Esophagus squamous epithelium (tissue), 5 donors: ENCODE measurements around the gene RAB27A. TPM values are rescaled to one million over a fixed set of nuclear protein-coding genes. Genes with fewer than 3 reads are reported as not detected.

Experiments
- DNase-seq: peaks from one replicate; lab custom pipeline; 2025; lab: John Stamatoyannopoulos, UW
- H3K27ac ChIP-seq, 4 donors: fragments of 200-600 bp; sonication (generic); one replicate each; pipeline ENCODE4 v1.5.1; 2016 to 2019; ENCODE audit warnings: mild to moderate bottlenecking in 1 of 4
- H3K27me3 ChIP-seq, 4 donors: fragments of 200-600 bp; sonication (generic); 1 replicate in 3 of 4; 2 replicates in 1 of 4; pipeline versions ENCODE4 v1.5.1 to v1.6.0; 2017 to 2021; ENCODE audit warnings: antibody characterized with exemption in 1 of 4
- H3K36me3 ChIP-seq, 3 donors: fragments of 200-600 bp; sonication (generic); one replicate each; pipeline ENCODE4 v1.5.1; 2016 to 2019
- H3K4me1 ChIP-seq, 3 donors: fragments of 200-600 bp; sonication (generic); one replicate each; pipeline ENCODE4 v1.5.1; 2017 to 2019
- H3K4me3 ChIP-seq, 4 donors: fragments of 200-600 bp; sonication (generic); 1 replicate in 3 of 4; 2 replicates in 1 of 4; pipeline ENCODE4 v1.5.1; 2016 to 2019; ENCODE audit warnings: mild to moderate bottlenecking in 2 of 4, moderate library complexity in 1 of 4
- H3K9me3 ChIP-seq, 3 donors: fragments of 200-600 bp; sonication (generic); one replicate each; pipeline ENCODE4 v1.5.1; 2016 to 2019
- CTCF ChIP-seq, 6 experiments: fragments of 450-650 bp in 4 of 6; fragments of 200-600 bp in 2 of 6; sonication (generic) in 2 of 6; IDR thresholded peaks; one replicate each; pipeline ENCODE4 v1.5.1; 2016 to 2019; ENCODE audit warnings: antibody characterized with exemption in 6 of 6, mild to moderate bottlenecking in 4 of 6, moderate library complexity in 4 of 6
- POLR2A ChIP-seq, 4 donors: fragments of 450-650 bp; IDR thresholded peaks; one replicate each; pipeline ENCODE4 v1.6.1; 2017; ENCODE audit warnings: antibody characterized with exemption in 4 of 4, mild to moderate bottlenecking in 4 of 4, moderate library complexity in 3 of 4
- WGBS, 2 donors: methylation state at CpG; one replicate each; pipeline ENCODE4 v1.1.5; 2018; 5-methylcytosine and 5-hydroxymethylcytosine counted together
- intact Hi-C: fragments of 100-400 bp; cut with DNase I; formaldehyde crosslinking; loops from one replicate; pipeline ENCODE4 v1.15.0; 2022
- total RNA-seq, 4 donors: library from RNA; depleted of rRNA; stranded (reverse); fragments of >200 nt; gene quantifications; one replicate each; pipeline ENCODE4 v1.1.0, GENCODE V29; 2016
- donor health status: DM: yes; HTN: yes; CAD: no.

RAB27A gene
- total RNA-seq, 4 donors from 2014 or later: 8.7 to 16.2 (median 11.7) TPM

GRCh38 chr15:55246567-55246966, 43.0 kb downstream of the RAB27A start:
- Histone ChIP-seq H3K36me3 (no peaks in the 10 kb centered on the region), H3K4me1 (peaks cover 0 to 49% (median 28%) of the 10 kb centered on the region in 3 donors), H3K4me3 (no peak overlapping the region), H3K27ac (no peak overlapping the region), H3K27me3 (no peaks in the 10 kb centered on the region), H3K9me3 (no peaks in the 10 kb centered on the region)
- TF ChIP-seq CTCF (IDR thresholded peaks at IDR 0.05) (no peak), POLR2A (IDR thresholded peaks at IDR 0.05) (no peak)
- WGBS, 2 donors: 73 to 91% methylated on average over 3 of the region's 3 CpGs
- no peak for DNase-seq
- intact Hi-C loops: no loop called here

GRCh38 chr15:55245059-55245458, 44.6 kb downstream of the RAB27A start:
- Histone ChIP-seq H3K27ac (no peak overlapping the region), H3K36me3 (no peaks in the 10 kb centered on the region), H3K27me3 (no peaks in the 10 kb centered on the region), H3K9me3 (no peaks in the 10 kb centered on the region), H3K4me1 (peaks cover 0 to 45% (median 17%) of the 10 kb centered on the region in 3 donors), H3K4me3 (no peak overlapping the region)
- 70 to 86% methylated on average over 4 of the region's 4 CpGs for WGBS, 2 donors
- DNase-seq: no peak
- intact Hi-C loops: no loop called here
- TF ChIP-seq POLR2A (IDR thresholded peaks at IDR 0.05) (no peak), CTCF (IDR thresholded peaks at IDR 0.05) (no peak)

GRCh38 chr15:55241891-55242290, 47.7 kb downstream of the RAB27A start:
- no peak for TF ChIP-seq POLR2A (IDR thresholded peaks at IDR 0.05)
- no peak for TF ChIP-seq CTCF (IDR thresholded peaks at IDR 0.05)
- Histone ChIP-seq H3K27ac (no peak overlapping the region), H3K9me3 (no peaks in the 10 kb centered on the region), H3K4me1 (peaks cover 0 to 15% (median 3%) of the 10 kb centered on the region in 3 donors), H3K4me3 (no peak overlapping the region), H3K27me3 (no peaks in the 10 kb centered on the region), H3K36me3 (no peaks in the 10 kb centered on the region)
- intact Hi-C loops: no loop called here
- 38 to 48% methylated on average over 1 of the region's 1 CpG for WGBS, 2 donors
- DNase-seq: no peak

GRCh38 chr15:55241186-55241585, 48.4 kb downstream of the RAB27A start:
- Histone ChIP-seq H3K36me3 (no peaks in the 10 kb centered on the region), H3K27ac (no peak overlapping the region), H3K9me3 (no peaks in the 10 kb centered on the region), H3K4me1 (peaks cover 0 to 8% (median 0%) of the 10 kb centered on the region in 3 donors), H3K27me3 (no peaks in the 10 kb centered on the region), H3K4me3 (no peak overlapping the region)
- WGBS, 2 donors: 100% methylated on average over 1 of the region's 1 CpG
- DNase-seq: no peak
- intact Hi-C loops: no loop called here
- no peak for TF ChIP-seq POLR2A (IDR thresholded peaks at IDR 0.05)
- no peak for TF ChIP-seq CTCF (IDR thresholded peaks at IDR 0.05)

GRCh38 chr15:55240125-55240760, 49.4 kb downstream of the RAB27A start:
- Histone ChIP-seq H3K9me3 (no peaks in the 10 kb centered on the region), H3K36me3 (no peaks in the 10 kb centered on the region), H3K4me1 (peaks cover 0 to 8% (median 0%) of the 10 kb centered on the region in 3 donors), H3K27ac (no peak overlapping the region), H3K27me3 (no peaks in the 10 kb centered on the region), H3K4me3 (no peak overlapping the region)
- DNase-seq: no peak
- TF ChIP-seq POLR2A (IDR thresholded peaks at IDR 0.05): no peak
- TF ChIP-seq CTCF (IDR thresholded peaks at IDR 0.05): no peak
- WGBS, 2 donors: 70 to 75% methylated on average over 3 of the region's 3 CpGs
- intact Hi-C loops: no loop called here
